Activated CD4-positive, alpha-beta T cell treated with anti-CD3 and anti-CD28 coated beads, Interleukin-2, amount 10 ng/mL, durations not matched to agents 7 days and 5 days (primary cell): ENCODE measurements around the gene PIM3. TPM values are rescaled to one million over a fixed set of nuclear protein-coding genes. Genes with fewer than 3 reads are reported as not detected.

Experiments
- CTCF ChIA-PET: fragments of 350-600 bp; sonication (Branson Sonifier 250); formaldehyde crosslinking; loops from one replicate; lab custom pipeline; 2021; ENCODE audit warnings: antibody characterized with exemption; lab: Charles Lee
- POLR2A ChIA-PET: fragments of 350-600 bp; sonication (Branson Sonifier 250); formaldehyde crosslinking; loops from one replicate; lab custom pipeline; 2021; ENCODE audit warnings: antibody characterized with exemption; lab: Charles Lee
- DNase-seq: peaks from one replicate; pipeline ENCODE4 v3.0.0-alpha.2; 2020
- H3K27ac Mint-ChIP-seq: one replicate; pipeline ENCODE4 v1.8.0; 2021; ENCODE audit warnings: mild to moderate bottlenecking, moderate library complexity, mixed read lengths
- H3K27me3 Mint-ChIP-seq: one replicate; pipeline ENCODE4 v1.8.0; 2021; ENCODE audit warnings: mixed read lengths
- H3K36me3 Mint-ChIP-seq: one replicate; pipeline ENCODE4 v1.8.0; 2021; ENCODE audit warnings: low read depth, mixed read lengths
- H3K4me1 Mint-ChIP-seq: one replicate; pipeline ENCODE4 v1.8.0; 2021; ENCODE audit warnings: mixed read lengths
- H3K4me3 Mint-ChIP-seq: one replicate; pipeline ENCODE4 v1.8.0; 2021; ENCODE audit warnings: mild to moderate bottlenecking, moderate library complexity, mixed read lengths
- H3K9me3 Mint-ChIP-seq: one replicate; pipeline ENCODE4 v1.8.0; 2021; ENCODE audit warnings: mixed read lengths
- total RNA-seq, 2 experiments: library from RNA; stranded (reverse); gene quantifications; one replicate each; pipeline ENCODE4 v1.2.3, GENCODE V29; 2021

The PIM3 gene
- total RNA-seq, 2 experiments from 2014 or later = 39.7 to 44.7 TPM

DNA sequence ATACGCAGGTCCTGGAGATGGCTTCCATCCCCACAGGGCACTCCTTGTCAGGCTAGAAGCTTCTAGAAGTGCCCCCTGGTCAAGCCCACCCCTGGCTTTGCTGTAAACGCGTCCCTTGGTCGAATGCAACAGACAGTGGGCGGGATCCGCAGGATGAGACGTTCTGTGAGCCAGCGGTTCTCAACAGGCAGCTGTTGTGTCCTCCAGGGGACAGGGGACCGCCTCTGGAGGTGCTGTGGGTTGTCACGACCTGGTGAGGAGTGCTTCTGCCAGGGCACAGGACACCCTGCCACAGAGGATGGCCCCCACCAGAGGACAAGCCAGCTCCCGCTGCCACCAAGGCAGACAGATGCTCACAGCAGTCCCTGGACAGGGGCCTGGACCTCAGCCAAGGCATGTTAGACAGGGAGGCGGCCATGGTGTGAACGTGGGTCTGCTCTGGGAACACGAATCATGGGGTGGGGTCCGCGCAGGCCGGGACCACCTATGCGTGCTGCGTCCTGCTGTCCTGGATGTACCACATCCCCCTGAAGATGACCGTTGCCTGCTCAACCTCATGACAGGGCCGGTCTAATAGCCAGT is 30.5 kb upstream of the PIM3 start:
- Mint-ChIP-seq H3K27ac (no peak overlapping the region), H3K9me3 (no peaks in the 10 kb centered on the region), H3K36me3 (peaks cover 5% of the 10 kb centered on the region), H3K4me3 (no peak overlapping the region), H3K4me1 (peaks cover 53% of the 10 kb centered on the region), H3K27me3 (no peaks in the 10 kb centered on the region)
- ChIA-PET CTCF (interaction anchor here (0.6 to 3.0 kb wide), 9 partner anchors 18 to 596 kb away, joined by 3 to 26 read pairs (median 4); partner anchors contain the start of gene SCO2), POLR2A (no interaction called here)
- no peak for DNase-seq

DNA sequence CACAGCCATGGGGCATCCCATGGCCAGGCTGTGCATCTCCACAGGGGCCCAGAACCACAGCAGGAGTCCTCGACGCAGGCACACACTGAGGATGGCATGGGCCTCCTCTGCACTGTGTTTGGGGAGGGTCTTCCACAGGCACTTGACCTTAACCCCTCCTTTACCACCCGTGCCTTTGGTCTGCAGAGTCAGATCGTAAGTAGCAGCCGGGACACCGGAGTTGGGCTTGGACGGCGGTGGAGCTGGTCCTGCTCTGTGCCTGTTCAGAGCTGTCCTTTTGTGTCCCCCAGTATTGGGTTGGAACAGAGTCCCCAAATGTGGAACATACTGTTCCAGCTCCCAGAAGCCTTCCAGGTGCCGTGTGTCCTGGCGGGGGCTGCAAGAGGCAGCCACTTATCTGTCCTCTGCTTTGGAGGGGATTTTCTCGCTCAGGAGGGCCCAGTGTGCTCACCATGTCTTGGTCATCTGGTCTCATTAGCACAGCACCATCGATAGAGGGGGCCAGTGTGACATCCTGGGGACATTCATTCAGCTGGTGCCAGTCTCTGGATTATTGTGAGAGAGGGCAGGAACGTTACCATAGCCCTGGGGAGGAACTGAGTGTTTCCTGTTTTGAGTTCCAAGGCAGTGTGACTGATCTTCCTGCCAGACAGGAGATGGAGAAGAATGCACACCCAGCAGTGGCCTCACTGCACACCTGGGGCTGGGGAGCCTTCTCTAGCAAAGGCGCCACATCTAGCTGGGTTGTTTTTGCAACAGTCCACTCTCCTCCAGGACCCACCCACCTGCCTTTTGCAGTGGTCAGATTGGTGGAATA is 29.8 kb upstream of the PIM3 start:
- H3K27me3 Mint-ChIP-seq = no peaks in the 10 kb centered on the region
- H3K4me1 Mint-ChIP-seq = peaks cover 46% of the 10 kb centered on the region
- DNase-seq = peak; percentile 54
- POLR2A ChIA-PET = no interaction called here
- H3K4me3 Mint-ChIP-seq = no peak overlapping the region
- H3K27ac Mint-ChIP-seq = peak overlapping the region; percentile 42
- no peaks in the 10 kb centered on the region for H3K9me3 Mint-ChIP-seq
- peaks cover 3% of the 10 kb centered on the region for H3K36me3 Mint-ChIP-seq
- CTCF ChIA-PET = interaction anchor here (0.6 to 3.0 kb wide), 10 partner anchors 18 to 595 kb away, joined by 3 to 26 read pairs (median 4); partner anchors contain the start of gene SCO2

DNA sequence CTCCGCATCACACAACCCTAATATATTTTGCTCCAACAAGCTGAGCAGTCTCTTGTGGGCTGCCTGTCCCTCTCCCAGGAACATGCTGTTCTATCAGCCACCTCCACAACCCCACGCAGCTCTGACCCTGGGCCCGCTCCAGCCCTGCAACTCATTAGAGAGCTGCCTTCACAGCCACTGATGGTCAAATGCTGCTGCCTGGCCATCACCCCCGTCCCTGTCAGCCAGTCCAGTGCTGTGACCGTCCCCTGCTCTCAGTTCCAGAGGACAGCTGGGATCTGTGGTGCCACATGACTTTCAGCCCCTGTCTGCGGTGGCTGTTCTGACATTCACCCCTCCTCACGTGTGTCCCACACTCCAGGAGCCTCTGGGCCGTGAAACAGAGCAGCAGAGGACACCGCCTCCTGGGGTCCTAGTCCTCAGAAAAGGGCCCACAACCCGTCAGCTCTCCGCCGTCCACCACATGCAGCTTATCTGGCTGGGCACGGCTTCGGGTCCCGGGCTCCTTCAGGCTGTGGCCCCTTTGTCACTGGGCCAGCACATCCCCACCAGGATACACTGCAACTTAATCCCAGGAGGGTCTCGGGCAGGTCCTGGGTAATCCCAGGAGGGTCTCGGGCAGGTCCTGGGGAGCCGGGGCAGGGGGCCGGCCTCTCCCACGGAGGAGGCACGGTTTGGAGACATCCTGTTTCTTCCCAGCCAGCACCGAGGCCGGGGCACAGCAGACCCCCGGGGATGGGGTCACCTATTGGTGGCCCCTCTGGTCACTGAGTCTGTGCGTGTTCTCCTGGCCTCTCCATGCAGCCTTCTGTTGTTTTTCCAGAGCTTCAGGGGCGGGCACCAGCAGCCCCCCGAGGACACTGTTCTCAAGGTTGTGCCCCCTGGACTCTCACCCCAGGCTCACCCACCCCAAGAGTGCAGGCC is 27.1 kb upstream of the PIM3 start:
- peaks cover 43% of the 10 kb centered on the region for H3K4me1 Mint-ChIP-seq
- no peaks in the 10 kb centered on the region for H3K27me3 Mint-ChIP-seq
- H3K27ac Mint-ChIP-seq = peak overlapping the region; percentile 83
- H3K9me3 Mint-ChIP-seq = no peaks in the 10 kb centered on the region
- H3K4me3 Mint-ChIP-seq = peak overlapping the region; percentile 63
- ChIA-PET POLR2A (interaction anchor here (0.8 kb wide), 1 partner anchor 27 kb away, joined by 3 read pairs; the partner anchor contains the start of gene PIM3), CTCF (interaction anchor here (0.5 to 2.0 kb wide), 5 partner anchors 9 to 343 kb away, joined by 3 to 6 read pairs (median 4); no protein-coding TSS in a partner anchor)
- no peak for DNase-seq
- peaks cover 3% of the 10 kb centered on the region for H3K36me3 Mint-ChIP-seq

DNA sequence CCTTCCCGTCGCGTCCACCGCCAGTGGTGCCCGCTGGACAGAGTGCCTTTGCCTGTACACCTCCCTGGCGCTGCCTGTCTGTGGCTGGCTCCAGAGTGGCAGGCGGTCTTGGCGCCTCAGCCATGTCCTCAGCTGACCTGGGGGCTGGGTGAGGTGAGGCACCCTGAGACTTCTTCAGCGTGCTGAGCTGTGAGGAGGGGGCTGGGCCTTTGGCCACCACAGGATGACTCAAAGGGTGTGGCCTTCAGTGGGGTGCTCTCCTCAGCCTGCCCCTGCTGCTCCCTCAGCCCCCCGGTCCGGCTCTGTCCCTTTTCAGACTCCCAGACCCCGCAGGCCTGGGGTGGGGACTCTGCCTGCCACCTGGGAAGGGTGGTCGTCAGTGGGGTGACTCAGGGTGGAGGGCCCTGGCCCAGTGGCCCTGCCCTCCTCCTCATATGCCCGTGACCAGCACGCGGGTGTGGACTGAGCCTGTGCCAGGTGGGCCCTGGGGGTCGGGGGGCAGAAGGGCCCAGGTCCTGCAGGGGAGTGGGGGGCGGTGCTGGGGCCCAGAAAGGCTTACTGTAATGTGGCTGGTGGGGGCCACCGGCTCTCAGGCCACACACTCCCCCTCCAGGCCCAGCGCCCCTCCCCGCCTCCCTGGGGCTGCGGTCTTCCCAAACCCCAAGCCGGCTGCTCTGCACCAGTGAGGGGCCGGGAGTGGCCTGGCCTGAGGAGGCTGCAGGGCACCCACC is 26.2 kb upstream of the PIM3 start:
- ChIA-PET POLR2A (no interaction called here), CTCF (interaction anchor here (0.7 to 2.0 kb wide), 2 partner anchors 33 to 96 kb away, joined by 4 to 6 read pairs; no protein-coding TSS in a partner anchor)
- Mint-ChIP-seq H3K4me1 (peaks cover 44% of the 10 kb centered on the region), H3K27me3 (no peaks in the 10 kb centered on the region), H3K9me3 (no peaks in the 10 kb centered on the region), H3K36me3 (peaks cover 3% of the 10 kb centered on the region), H3K4me3 (peak overlapping the region; percentile 63), H3K27ac (peak overlapping the region; percentile 36)
- DNase-seq = peak; percentile 28

DNA sequence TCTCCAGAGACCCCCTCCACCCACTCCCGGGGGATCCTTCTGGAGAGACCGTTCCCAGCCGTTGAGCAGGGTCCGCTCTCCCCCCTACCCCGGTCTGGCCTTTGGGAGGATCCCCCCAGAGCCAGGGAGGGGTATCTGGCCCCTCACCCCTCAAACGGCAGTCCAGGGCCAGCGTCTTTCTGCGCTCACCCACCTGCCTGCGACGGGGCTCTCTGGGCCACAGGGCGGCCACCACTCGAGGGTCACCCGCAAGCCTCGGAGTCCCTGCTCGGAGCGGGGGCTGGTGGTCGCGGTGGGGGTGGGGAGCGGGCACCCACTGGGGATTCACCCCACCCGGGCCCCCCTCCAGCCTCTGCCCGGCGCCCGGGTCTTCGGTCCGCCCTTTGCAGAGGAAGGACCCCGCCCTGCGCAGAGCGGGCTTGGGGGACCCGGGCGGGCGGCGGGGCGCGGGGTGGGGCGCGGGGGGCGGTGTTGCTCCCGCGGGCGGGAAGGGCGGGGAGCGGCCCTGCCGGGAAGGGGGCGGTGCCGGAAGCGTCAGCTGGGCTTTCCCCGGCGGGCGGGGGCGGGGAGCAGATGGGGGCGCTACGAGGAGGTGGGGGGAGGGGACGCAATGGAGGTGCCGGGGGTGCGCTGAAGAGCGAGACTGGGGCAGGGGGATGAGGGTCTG is 25.5 kb upstream of the PIM3 start:
- Mint-ChIP-seq H3K36me3 (peaks cover 3% of the 10 kb centered on the region), H3K4me3 (peak overlapping the region; percentile 63), H3K27me3 (no peaks in the 10 kb centered on the region), H3K27ac (peak overlapping the region; percentile 72), H3K4me1 (peaks cover 44% of the 10 kb centered on the region), H3K9me3 (no peaks in the 10 kb centered on the region)
- ChIA-PET CTCF (no interaction called here), POLR2A (interaction anchor here (0.6 kb wide), 1 partner anchor 717 kb away, joined by 3 read pairs; no protein-coding TSS in a partner anchor)
- peak; percentile 91 for DNase-seq

DNA sequence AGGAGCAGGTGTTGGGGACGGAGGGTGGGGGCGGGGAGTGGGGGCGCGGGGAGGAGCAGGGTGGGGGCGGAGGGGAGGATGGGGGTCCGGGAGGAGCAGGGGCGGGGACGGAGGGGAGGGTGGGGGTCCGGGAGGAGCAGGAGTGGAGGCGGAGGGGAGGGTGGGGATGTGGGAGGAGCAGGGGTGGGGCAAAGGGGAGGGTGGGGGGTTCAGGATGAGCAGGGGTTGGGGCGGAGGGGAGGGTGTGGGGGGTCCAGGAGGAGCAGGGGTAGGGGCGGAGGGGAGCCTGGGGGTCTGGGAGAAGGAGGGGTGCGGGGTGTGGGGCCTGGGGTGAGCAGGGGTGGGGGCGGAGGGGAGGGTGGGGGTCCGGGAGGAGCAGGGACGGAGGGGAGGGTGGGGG is 25.0 kb upstream of the PIM3 start:
- H3K27ac Mint-ChIP-seq = peak overlapping the region; percentile 92
- no peaks in the 10 kb centered on the region for H3K9me3 Mint-ChIP-seq
- ChIA-PET POLR2A (interaction anchor here (0.5 to 1.3 kb wide), 5 partner anchors 11 to 717 kb away, joined by 3 to 7 read pairs (median 4); no protein-coding TSS in a partner anchor), CTCF (interaction anchor here (0.7 to 1.3 kb wide), 3 partner anchors 11 to 27 kb away, joined by 3 to 10 read pairs (median 3); no protein-coding TSS in a partner anchor)
- H3K4me1 Mint-ChIP-seq = peaks cover 39% of the 10 kb centered on the region
- peak; percentile 71 for DNase-seq
- peaks cover 3% of the 10 kb centered on the region for H3K36me3 Mint-ChIP-seq
- no peaks in the 10 kb centered on the region for H3K27me3 Mint-ChIP-seq
- H3K4me3 Mint-ChIP-seq = peak overlapping the region; percentile 67

DNA sequence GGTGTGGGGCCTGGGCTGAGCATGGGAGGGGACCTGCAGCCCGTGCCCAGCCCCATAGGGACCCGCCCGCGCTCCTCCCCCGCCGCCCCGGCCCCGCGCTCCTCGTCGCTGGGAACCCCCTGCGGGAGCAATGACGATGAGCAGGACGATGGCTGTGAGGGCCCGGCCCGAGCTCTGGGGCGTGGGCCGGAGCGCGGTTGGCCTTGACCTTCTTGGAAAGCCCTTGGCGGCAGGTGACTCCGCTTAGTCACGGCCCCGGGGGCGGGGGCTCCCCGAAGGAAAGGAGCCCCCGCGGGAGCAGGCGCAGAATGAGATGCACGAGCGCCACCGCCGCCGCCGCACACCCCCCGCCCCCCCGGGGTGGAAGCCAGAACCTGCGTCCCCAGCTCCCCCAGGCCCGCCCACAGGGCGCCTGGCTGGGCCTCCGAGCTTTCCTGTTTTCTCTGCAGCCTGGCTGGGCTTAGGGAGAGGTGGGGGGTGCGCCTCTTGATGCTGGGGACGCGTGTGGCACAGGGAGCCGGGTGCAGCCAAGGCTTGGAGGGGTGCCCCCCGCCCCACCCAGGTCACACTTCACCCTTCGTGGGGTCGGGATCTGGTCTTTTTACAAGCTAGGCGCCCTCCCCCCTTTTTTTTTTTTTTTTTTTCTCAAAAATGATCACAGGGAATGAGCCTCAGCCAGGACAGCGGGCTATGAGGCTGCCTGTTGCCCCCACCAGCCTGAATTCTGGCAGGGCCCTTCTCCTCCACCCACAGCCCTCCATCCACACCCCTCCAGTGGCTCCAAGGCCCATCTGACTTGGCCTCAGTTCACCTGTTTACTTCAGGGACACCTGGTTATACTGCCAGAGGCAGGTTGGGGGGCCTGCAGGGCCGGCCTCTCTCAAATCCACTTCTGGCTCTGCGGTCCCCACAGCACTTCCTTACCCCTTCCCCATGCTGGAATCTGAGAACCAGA is 24.3 kb upstream of the PIM3 start:
- peak overlapping the region; percentile 92 for H3K27ac Mint-ChIP-seq
- H3K4me1 Mint-ChIP-seq = peaks cover 31% of the 10 kb centered on the region
- H3K4me3 Mint-ChIP-seq = peak overlapping the region; percentile 67
- H3K27me3 Mint-ChIP-seq = no peaks in the 10 kb centered on the region
- POLR2A ChIA-PET = interaction anchor here (0.5 to 1.3 kb wide), 5 partner anchors 10 to 49 kb away, joined by 3 to 7 read pairs (median 5); no protein-coding TSS in a partner anchor
- H3K9me3 Mint-ChIP-seq = peaks cover 3% of the 10 kb centered on the region
- H3K36me3 Mint-ChIP-seq = peaks cover 6% of the 10 kb centered on the region
- peak; percentile 93 for DNase-seq
- CTCF ChIA-PET = interaction anchor here (0.6 to 1.3 kb wide), 4 partner anchors 10 to 26 kb away, joined by 3 to 10 read pairs (median 3); no protein-coding TSS in a partner anchor

DNA sequence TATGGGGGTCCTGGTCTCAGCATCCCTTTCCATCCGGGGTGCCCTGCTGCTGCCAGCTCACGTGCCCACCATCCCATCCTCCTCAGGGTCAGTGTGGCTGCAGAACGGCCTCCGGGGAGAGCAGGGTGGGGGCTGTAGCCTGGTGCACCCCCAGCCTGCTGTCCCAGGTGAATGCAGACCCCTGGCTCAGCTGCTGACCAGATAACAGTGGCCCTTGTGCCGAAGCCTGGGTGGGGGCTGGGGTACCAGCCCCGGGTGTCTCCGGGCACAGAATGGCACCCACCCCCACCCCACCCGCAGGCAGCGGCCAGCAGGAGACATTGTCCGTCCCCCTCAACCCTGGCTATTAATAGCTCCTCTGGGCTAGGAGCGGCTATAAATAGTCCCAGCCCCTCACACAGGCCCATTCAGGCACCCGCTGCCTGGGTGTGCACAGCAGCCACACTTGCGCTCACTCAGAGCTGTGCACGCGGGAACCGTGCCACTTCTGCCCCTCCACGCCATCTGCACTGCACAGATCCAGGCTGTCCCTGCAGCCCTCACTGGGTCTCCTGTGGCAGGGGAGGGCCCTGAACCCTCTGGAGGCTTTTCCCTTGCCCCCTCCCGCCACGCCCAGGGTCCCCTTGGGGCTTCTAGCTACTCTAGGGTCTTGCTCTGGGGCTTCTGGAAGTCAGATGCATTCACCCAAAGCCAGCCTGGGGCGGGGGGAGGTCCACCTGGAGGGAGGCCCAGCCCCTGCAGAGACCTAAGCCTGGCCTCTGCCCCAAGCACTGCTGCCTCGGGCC is 23.4 kb upstream of the PIM3 start:
- POLR2A ChIA-PET = interaction anchor here (1.3 kb wide), 1 partner anchor 14 kb away, joined by 5 read pairs; no protein-coding TSS in a partner anchor
- Mint-ChIP-seq H3K4me3 (peak overlapping the region; percentile 67), H3K27ac (peak overlapping the region; percentile 92), H3K27me3 (no peaks in the 10 kb centered on the region), H3K9me3 (peaks cover 3% of the 10 kb centered on the region), H3K36me3 (peaks cover 6% of the 10 kb centered on the region), H3K4me1 (peaks cover 26% of the 10 kb centered on the region)
- CTCF ChIA-PET = interaction anchor here (1.3 kb wide), 1 partner anchor 26 kb away, joined by 3 read pairs; no protein-coding TSS in a partner anchor
- no peak for DNase-seq

DNA sequence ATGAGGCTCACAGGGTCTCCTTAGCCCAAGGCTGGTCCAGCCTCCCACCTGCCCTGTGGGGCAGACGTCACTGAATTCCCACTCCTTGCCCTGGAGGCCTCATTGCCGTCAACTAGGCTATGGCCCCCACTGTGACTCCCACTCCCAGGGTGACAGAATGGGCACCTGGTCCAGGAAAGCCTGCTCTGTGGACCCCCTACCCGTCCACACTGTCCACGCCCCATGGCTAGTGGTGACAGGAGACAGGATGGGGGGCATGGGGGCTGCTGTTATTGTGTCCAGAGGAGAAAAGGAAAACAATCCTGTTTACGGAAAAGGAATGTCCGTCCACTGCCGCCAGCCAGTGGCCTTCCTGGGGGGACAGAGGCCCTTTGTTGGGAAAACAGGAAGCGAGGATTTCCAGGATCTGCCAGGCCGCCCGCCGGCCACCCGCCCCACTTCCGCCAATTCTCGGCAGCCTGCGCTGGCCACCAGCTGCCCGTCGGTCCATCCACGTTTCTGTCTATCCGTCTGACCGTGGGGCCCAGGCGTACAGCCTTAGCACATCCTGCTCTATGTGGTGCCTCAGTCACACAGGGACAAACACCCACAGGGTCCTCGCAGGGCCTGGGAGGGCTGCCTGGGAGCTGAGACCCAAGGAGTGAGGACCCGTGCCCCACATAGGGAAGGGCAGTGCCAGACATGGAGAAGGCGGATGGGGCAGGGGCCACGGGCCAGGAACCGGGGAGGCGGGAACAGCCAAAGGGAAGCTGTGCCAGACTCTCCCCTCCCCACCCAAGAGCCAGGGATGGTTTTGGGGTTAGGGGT is 22.6 kb upstream of the PIM3 start:
- Mint-ChIP-seq H3K4me1 (peaks cover 22% of the 10 kb centered on the region), H3K9me3 (peaks cover 3% of the 10 kb centered on the region), H3K27ac (peak overlapping the region; percentile 64), H3K4me3 (no peak overlapping the region), H3K27me3 (no peaks in the 10 kb centered on the region), H3K36me3 (peaks cover 6% of the 10 kb centered on the region)
- CTCF ChIA-PET = no interaction called here
- DNase-seq = no peak
- POLR2A ChIA-PET = no interaction called here
